ENCODE data around the gene PGAP2.

DNA sequence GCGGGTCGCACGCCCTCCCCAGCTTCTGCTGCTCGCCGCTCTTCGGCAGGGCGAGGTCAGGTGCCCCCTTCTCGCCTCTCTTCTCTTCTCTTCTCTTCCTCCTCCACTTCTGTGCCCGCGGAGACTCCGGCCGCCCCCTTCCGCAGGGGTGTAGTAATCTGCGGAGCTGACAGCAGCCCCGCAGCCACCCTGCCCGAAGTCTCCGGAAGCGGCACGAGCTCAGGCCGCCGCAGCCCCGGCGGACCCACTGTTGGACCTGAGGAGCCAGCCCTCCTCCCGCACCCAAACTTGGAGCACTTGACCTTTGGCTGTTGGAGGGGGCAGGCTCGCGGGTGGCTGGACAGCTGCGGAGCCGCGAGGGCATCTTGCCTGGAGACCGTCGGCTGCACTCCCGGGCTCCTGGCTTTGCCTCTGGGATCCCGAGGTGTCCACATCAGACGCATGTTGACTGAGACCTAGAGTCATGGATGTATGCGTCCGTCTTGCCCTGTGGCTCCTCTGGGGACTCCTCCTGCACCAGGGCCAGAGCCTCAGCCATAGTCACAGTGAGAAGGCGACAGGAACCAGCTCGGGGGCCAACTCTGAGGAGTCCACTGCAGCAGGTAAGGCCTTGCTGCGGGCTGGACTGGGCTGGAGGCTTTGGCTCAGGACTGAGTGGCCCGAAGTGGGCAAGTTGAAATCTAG, 47.6 kb downstream of the PGAP2 start:
- TF ChIP-seq, protein P1, sequence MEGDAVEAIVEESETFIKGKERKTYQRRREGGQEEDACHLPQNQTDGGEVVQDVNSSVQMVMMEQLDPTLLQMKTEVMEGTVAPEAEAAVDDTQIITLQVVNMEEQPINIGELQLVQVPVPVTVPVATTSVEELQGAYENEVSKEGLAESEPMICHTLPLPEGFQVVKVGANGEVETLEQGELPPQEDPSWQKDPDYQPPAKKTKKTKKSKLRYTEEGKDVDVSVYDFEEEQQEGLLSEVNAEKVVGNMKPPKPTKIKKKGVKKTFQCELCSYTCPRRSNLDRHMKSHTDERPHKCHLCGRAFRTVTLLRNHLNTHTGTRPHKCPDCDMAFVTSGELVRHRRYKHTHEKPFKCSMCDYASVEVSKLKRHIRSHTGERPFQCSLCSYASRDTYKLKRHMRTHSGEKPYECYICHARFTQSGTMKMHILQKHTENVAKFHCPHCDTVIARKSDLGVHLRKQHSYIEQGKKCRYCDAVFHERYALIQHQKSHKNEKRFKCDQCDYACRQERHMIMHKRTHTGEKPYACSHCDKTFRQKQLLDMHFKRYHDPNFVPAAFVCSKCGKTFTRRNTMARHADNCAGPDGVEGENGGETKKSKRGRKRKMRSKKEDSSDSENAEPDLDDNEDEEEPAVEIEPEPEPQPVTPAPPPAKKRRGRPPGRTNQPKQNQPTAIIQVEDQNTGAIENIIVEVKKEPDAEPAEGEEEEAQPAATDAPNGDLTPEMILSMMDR (IDR thresholded peaks at IDR 0.05 in 2 of 3, conservative IDR thresholded peaks at IDR 0.05 in 1 of 3; ENCODE audit: borderline replicate concordance in 1 of 3, insufficient read depth in 1 of 3, low read depth in 2 of 3, low read length in 2 of 3) = no peak
- TF ChIP-seq, protein P2, sequence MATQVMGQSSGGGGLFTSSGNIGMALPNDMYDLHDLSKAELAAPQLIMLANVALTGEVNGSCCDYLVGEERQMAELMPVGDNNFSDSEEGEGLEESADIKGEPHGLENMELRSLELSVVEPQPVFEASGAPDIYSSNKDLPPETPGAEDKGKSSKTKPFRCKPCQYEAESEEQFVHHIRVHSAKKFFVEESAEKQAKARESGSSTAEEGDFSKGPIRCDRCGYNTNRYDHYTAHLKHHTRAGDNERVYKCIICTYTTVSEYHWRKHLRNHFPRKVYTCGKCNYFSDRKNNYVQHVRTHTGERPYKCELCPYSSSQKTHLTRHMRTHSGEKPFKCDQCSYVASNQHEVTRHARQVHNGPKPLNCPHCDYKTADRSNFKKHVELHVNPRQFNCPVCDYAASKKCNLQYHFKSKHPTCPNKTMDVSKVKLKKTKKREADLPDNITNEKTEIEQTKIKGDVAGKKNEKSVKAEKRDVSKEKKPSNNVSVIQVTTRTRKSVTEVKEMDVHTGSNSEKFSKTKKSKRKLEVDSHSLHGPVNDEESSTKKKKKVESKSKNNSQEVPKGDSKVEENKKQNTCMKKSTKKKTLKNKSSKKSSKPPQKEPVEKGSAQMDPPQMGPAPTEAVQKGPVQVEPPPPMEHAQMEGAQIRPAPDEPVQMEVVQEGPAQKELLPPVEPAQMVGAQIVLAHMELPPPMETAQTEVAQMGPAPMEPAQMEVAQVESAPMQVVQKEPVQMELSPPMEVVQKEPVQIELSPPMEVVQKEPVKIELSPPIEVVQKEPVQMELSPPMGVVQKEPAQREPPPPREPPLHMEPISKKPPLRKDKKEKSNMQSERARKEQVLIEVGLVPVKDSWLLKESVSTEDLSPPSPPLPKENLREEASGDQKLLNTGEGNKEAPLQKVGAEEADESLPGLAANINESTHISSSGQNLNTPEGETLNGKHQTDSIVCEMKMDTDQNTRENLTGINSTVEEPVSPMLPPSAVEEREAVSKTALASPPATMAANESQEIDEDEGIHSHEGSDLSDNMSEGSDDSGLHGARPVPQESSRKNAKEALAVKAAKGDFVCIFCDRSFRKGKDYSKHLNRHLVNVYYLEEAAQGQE (IDR thresholded peaks at IDR 0.05; ENCODE audit: low read depth) = no peak
- no peak for TF ChIP-seq POLR2AphosphoS5 (IDR thresholded peaks at IDR 0.05; ENCODE audit: low read depth, low read length)

Measured in HCT116 (cell line).